SKM-1 (cell line): ENCODE data around the gene BMPR1A.

Experiments
- DNase-seq: peaks from one replicate; lab custom pipeline; 2025; ENCODE audit not compliant: unreplicated experiment; lab: John Stamatoyannopoulos, UW

Gene BMPR1A

GRCh38 chr10:86981716-86982115 is 225.3 kb downstream of the BMPR1A start:
- DNase-seq, result no peak
